Smooth muscle cell of the brain vasculature (primary cell): Measurements from ENCODE around the gene ENTPD8.
"Not testable (repeated sequence)": the region's sequence is repeated elsewhere in the genome, so short reads cannot be mapped to it uniquely, and the experiment has no call there.

Experiments
- DNase-seq: peaks from one replicate; pipeline ENCODE4 v3.0.0-alpha.2; 2012; ENCODE audit warnings: low read depth, low spot score

ENTPD8 gene

GRCh38 chr9:137394866-137395665 lies 46.1 kb downstream of the ENTPD8 start:
- no peak for DNase-seq

GRCh38 chr9:137393176-137394150 lies 47.7 kb downstream of the ENTPD8 start:
- DNase-seq, result no peak

- DNase-seq, result no peak
Measured at GRCh38 chr9:137392232-137393007, 48.7 kb downstream of the ENTPD8 start.

GRCh38 chr9:137391411-137391754 lies 49.8 kb downstream of the ENTPD8 start:
- no peak for DNase-seq

DNA sequence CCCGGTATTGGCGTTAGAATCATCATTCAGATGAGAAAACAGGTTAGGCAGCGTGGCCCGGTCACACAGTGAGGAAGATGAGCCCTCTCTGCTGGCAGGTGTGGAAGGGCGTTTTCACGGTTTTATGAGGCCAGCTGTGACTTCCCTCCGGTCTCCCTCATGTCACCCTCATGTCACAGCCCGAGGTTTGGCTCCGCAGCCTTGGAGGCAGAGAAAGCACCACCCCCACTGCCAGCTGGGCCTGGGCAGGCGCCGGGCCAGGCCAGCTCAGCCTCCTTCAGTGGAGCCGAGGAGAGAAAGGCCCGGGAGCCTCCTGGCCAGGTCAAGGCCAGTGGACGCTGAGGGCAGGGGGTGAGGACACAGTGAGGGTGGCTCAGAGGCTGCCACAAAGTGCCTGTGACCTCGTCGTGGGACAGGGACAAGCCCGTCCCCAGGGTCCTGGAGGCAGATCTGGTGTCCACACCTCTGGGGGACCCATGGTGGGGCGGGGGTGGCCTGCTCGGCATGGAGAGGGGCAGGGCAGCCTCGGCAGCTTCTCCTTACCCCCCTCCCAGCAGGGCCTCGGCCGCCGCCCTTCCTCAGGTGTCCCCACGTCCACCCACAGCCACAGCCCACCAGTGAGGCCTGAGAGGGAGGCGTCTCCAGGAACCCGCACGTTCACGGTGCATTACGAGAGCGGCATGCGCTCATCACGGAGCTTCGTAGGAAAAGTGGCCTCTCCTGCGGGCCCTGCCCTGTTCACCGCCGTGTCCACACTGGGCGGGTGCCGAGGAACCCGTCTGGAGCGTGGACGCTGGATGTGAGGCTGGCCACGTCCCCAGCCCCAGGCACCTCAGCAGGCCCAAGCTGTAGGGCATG lies 50.4 kb downstream of the ENTPD8 start:
- DNase-seq, result no peak

GRCh38 chr9:137389428-137389746 lies 51.8 kb downstream of the ENTPD8 start:
- DNase-seq, result no peak

GRCh38 chr9:137388589-137389427 lies 52.3 kb downstream of the ENTPD8 start:
- no peak for DNase-seq

GRCh38 chr9:137387891-137388560 lies 53.1 kb downstream of the ENTPD8 start:
- DNase-seq, result no peak

DNA sequence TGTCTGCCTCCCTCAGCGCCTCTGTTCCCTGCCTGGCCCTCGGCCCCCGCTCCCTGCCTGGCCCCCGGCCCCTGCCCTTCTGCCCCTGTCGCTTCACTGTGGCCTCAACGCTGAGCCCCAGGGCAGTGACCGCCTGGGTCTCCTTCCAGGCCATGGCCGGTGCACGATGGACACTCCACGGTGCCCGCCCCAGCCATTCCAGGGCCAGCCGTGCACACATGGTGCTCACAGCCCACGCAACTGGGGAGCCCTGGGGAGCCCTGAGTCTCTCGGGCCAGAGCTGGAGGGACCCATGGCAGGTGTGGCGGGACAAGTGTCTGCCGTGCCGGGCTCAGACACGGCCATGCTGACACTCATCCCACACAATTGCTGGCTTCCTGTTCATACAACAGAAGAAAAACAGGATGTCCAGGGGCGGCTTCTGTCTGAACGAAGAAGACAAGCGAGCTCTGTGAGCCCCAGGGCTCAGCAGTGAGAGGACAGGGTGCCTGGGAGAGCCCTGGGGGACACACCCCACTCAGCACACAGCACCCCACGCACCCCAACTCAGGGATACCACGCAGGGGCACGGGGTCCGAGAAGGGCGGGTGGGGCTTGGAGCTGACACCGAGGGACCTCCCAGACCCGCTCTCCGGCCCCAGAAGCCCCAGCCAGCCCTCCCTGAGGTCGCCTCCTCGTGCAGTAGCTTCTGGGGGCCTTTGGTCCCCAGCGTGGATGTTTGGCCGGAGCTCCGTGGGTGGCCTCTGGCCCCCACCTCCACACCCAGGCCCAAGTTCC lies 53.9 kb downstream of the ENTPD8 start:
- no peak for DNase-seq

DNA sequence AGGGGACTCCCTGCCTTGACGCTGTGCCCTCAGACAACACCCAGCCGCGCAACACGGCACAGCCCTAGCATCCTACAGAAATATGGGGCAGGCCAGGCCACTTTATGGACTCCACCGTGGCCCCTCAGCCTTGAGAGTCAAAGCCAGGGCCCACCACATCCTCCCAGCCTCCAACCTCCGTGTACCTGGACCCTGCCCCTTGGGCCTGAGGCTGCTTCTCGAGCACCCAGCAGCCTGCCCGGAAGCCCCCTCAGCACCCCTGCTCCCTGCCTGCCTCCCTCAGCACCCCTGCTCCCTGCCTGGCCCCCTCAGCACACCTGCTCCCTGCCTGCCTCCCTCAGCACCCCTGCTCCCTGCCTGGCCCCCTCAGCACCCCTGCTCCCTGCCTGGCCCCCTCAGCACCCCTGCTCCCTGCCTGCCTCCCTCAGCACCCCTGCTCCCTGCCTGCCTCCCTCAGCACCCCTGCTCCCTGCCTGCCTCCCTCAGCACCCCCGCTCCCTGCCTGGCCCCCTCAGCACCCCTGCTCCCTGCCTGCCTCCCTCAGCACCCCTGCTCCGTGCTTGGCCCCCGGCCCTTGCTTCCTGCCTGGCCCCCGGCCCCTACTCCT lies 54.5 kb downstream of the ENTPD8 start:
- DNase-seq, result not testable (repeated sequence)

DNA sequence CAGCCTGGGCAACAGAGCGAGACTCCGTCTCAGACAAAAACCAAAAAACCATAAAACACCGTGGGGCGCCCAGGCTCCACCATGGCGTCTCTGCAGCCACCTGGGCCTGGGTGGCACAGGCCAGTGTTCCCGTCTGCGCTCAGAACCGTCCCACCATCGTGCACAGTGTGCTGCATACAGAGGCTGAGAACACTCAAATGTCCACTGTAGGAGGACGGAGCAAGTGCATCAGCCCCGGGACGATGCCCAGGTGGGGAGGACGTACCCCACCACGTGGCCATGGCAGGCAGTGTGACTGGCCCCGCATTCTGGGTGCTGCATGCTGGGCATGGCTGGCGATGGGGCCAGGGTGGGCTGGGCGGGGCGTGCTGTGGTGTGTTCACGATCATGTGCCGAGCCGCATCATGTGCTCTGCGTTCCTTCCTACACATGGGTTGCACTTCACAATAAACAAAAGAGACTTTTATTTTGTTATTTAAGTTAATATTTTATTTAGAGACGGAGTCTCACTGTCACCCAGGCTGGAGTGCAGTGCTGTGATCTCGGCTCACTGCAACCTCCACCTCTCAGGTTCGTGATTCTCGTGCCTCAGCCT lies 56.0 kb downstream of the ENTPD8 start:
- no peak for DNase-seq
